Measurements from ENCODE around the gene OR5D13.

Gene OR5D13, protein sequence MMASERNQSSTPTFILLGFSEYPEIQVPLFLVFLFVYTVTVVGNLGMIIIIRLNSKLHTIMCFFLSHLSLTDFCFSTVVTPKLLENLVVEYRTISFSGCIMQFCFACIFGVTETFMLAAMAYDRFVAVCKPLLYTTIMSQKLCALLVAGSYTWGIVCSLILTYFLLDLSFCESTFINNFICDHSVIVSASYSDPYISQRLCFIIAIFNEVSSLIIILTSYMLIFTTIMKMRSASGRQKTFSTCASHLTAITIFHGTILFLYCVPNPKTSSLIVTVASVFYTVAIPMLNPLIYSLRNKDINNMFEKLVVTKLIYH

GRCh38 chr11:55773138-55773537 lies at the start of gene OR5D13:
Gene OR5D13, plus strand, starts transcription at chr11:55773438. Its CDS starts 0 bp downstream, at chr11:55773438.
- Mint-ChIP-seq H3K9me3 (peaks cover 11% of the 10 kb centered on the region), H3K27me3 (no peaks in the 10 kb centered on the region), H3K36me3 (ENCODE audit: insufficient read depth) (no peaks in the 10 kb centered on the region), H3K27ac (ENCODE audit: low read depth) (no peak within 1 kb of the TSS), H3K4me3 (no peak within 1 kb of the TSS), H3K4me1 (no peaks in the 10 kb centered on the region)
- ATAC-seq (replicated peaks; ENCODE audit: extremely low read depth, poor library complexity, severe bottlenecking) (no peak), DNase-seq (ENCODE audit: low spot score in 2 of 2) (no peak)

DNA sequence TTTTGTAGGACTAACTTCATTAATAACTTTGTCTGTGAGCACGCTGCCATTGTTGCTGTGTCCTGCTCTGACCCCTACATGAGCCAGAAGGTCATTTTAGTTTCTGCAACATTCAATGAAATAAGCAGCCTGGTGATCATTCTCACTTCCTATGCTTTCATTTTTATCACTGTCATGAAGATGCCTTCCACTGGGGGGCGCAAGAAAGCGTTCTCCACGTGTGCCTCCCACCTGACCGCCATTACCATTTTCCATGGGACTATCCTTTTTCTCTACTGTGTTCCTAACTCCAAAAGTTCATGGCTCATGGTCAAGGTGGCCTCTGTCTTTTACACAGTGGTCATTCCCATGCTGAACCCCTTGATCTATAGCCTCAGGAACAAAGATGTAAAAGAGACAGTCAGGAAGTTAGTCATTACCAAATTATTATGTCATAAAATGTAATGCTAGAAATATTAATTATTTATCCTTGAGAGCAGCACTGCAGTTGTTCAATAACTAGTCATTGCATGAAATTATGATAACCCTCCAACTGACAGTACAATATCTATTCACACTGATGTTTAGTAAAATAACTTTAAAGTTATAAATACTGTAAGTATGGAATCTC lies 46.4 kb upstream of the OR5D13 start:
- H3K27ac Mint-ChIP-seq (ENCODE audit: low read depth), result no peak overlapping the region
- no peak overlapping the region for H3K4me3 Mint-ChIP-seq
- H3K36me3 Mint-ChIP-seq (ENCODE audit: insufficient read depth), result peaks cover 1% of the 10 kb centered on the region
- peaks cover 14% of the 10 kb centered on the region for H3K9me3 Mint-ChIP-seq
- H3K4me1 Mint-ChIP-seq, result no peaks in the 10 kb centered on the region
- no peaks in the 10 kb centered on the region for H3K27me3 Mint-ChIP-seq
- DNase-seq (ENCODE audit: low spot score in 2 of 2), result no peak
- no peak for ATAC-seq (replicated peaks; ENCODE audit: extremely low read depth, poor library complexity, severe bottlenecking)

GRCh38 chr11:55732936-55733335 lies 40.3 kb upstream of the OR5D13 start:
- Mint-ChIP-seq H3K9me3 (peaks cover 31% of the 10 kb centered on the region), H3K4me1 (no peaks in the 10 kb centered on the region), H3K27ac (ENCODE audit: low read depth) (no peak overlapping the region), H3K36me3 (ENCODE audit: insufficient read depth) (no peaks in the 10 kb centered on the region), H3K27me3 (no peaks in the 10 kb centered on the region), H3K4me3 (no peak overlapping the region)
- ATAC-seq (replicated peaks; ENCODE audit: extremely low read depth, poor library complexity, severe bottlenecking) (no peak), DNase-seq (ENCODE audit: low spot score in 2 of 2) (no peak)

GRCh38 chr11:55791606-55792005 lies 18.4 kb downstream of the OR5D13 start:
- Mint-ChIP-seq H3K36me3 (ENCODE audit: insufficient read depth) (no peaks in the 10 kb centered on the region), H3K27me3 (no peaks in the 10 kb centered on the region), H3K4me1 (no peaks in the 10 kb centered on the region), H3K4me3 (no peak overlapping the region), H3K9me3 (peaks cover 20% of the 10 kb centered on the region), H3K27ac (ENCODE audit: low read depth) (no peak overlapping the region)
- ATAC-seq (replicated peaks; ENCODE audit: extremely low read depth, poor library complexity, severe bottlenecking), result no peak
- no peak for DNase-seq (ENCODE audit: low spot score in 2 of 2)

- no peaks in the 10 kb centered on the region for H3K36me3 Mint-ChIP-seq (ENCODE audit: insufficient read depth)
- H3K27me3 Mint-ChIP-seq, result no peaks in the 10 kb centered on the region
- H3K4me1 Mint-ChIP-seq, result no peaks in the 10 kb centered on the region
- no peak overlapping the region for H3K27ac Mint-ChIP-seq (ENCODE audit: low read depth)
- peaks cover 8% of the 10 kb centered on the region for H3K9me3 Mint-ChIP-seq
- H3K4me3 Mint-ChIP-seq, result no peak overlapping the region
- DNase-seq (ENCODE audit: low spot score in 2 of 2) (no peak), ATAC-seq (replicated peaks; ENCODE audit: extremely low read depth, poor library complexity, severe bottlenecking) (no peak)
These were observed 20.1 kb downstream of the OR5D13 start for GRCh38 chr11:55793321-55793720.

DNA sequence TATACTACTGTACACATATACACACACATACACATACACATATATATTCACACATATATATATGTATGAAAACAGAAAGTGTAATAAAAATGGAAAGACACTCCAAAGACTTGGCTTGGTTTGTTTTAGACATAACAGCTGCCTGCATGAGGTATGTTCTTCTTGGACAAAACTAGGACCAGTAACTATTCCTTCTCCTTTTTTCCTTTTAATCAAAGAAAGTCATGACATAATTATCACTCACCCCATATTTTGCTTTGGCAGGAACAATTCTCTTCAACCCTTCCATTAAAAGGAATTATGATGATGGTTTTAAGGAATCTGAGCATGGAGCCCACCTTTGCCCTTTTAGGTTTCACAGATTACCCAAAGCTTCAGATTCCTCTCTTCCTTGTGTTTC lies 22.0 kb downstream of the OR5D13 start, which contains the start of gene OR5D14:
TSS of gene OR5D14 (plus strand) at position 301 of the 400 bp plus-strand sequence. CDS start at position 301, 0 bp downstream.
- Mint-ChIP-seq H3K4me1 (no peaks in the 10 kb centered on the region), H3K27me3 (no peaks in the 10 kb centered on the region), H3K4me3 (no peak within 1 kb of the TSS), H3K36me3 (ENCODE audit: insufficient read depth) (no peaks in the 10 kb centered on the region), H3K9me3 (peaks cover 13% of the 10 kb centered on the region), H3K27ac (ENCODE audit: low read depth) (no peak within 1 kb of the TSS)
- DNase-seq (ENCODE audit: low spot score in 2 of 2) (no peak), ATAC-seq (replicated peaks; ENCODE audit: extremely low read depth, poor library complexity, severe bottlenecking) (no peak)

DNA sequence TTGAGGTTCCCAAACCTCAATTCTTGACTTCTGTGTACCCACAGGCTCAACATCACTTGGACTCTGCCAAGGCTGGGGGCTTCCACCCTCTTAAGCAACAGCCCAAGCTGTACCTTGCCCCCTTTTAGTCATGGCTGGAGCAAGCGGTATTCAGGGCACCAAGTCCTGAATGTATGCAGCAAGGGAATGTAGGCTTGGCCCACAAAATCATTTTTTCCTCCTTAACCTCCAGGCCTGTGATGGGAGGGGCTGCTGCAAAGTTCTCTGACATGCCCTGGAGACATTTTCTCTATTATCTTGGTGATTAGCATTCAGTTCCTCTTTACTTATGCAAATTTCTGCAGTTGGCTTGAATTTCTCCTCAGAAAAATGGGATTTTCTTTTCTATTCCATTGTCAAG lies 33.0 kb downstream of the OR5D13 start:
- H3K4me3 Mint-ChIP-seq, result no peak overlapping the region
- ATAC-seq (replicated peaks; ENCODE audit: extremely low read depth, poor library complexity, severe bottlenecking) (no peak), DNase-seq (ENCODE audit: low spot score in 2 of 2) (no peak)
- H3K4me1 Mint-ChIP-seq, result no peaks in the 10 kb centered on the region
- H3K27ac Mint-ChIP-seq (ENCODE audit: low read depth), result no peak overlapping the region
- peaks cover 1% of the 10 kb centered on the region for H3K36me3 Mint-ChIP-seq (ENCODE audit: insufficient read depth)
- peaks cover 18% of the 10 kb centered on the region for H3K9me3 Mint-ChIP-seq
- H3K27me3 Mint-ChIP-seq, result no peaks in the 10 kb centered on the region

GRCh38 chr11:55811067-55811466 lies 37.8 kb downstream of the OR5D13 start, which contains the start of gene OR5L1:
Gene OR5L1, plus strand, starts transcription at chr11:55811367. Its CDS starts 100 bp downstream, at chr11:55811467.
- DNase-seq (ENCODE audit: low spot score in 2 of 2) (no peak), ATAC-seq (replicated peaks; ENCODE audit: extremely low read depth, poor library complexity, severe bottlenecking) (no peak)
- no peak within 1 kb of the TSS for H3K27ac Mint-ChIP-seq (ENCODE audit: low read depth)
- H3K9me3 Mint-ChIP-seq, result peaks cover 22% of the 10 kb centered on the region
- H3K36me3 Mint-ChIP-seq (ENCODE audit: insufficient read depth), result no peaks in the 10 kb centered on the region
- no peaks in the 10 kb centered on the region for H3K27me3 Mint-ChIP-seq
- no peaks in the 10 kb centered on the region for H3K4me1 Mint-ChIP-seq
- no peak within 1 kb of the TSS for H3K4me3 Mint-ChIP-seq

GRCh38 chr11:55819330-55819729 lies 46.1 kb downstream of the OR5D13 start, which contains the start of gene OR5D18:
Gene OR5D18, plus strand, starts transcription at chr11:55819630. Its CDS starts 0 bp downstream, at chr11:55819630.
- Mint-ChIP-seq H3K27me3 (no peaks in the 10 kb centered on the region), H3K9me3 (peaks cover 27% of the 10 kb centered on the region), H3K27ac (ENCODE audit: low read depth) (no peak within 1 kb of the TSS), H3K4me3 (no peak within 1 kb of the TSS), H3K4me1 (no peaks in the 10 kb centered on the region), H3K36me3 (ENCODE audit: insufficient read depth) (no peaks in the 10 kb centered on the region)
- no peak for DNase-seq (ENCODE audit: low spot score in 2 of 2)
- ATAC-seq (replicated peaks; ENCODE audit: extremely low read depth, poor library complexity, severe bottlenecking), result no peak

Data from central memory CD8-positive, alpha-beta T cell (primary cell).